NCI-H82 treated with DMSO at 0.1 percent for 48 hours (cell line): ENCODE data around the gene IL31RA.

ENCODE experiments used
- DNase-seq: peaks from one replicate; lab custom pipeline; 2025; ENCODE audit not compliant: unreplicated experiment; lab: John Stamatoyannopoulos, UW

IL31RA gene

GRCh38 chr5:55900068-55900467, 48.9 kb downstream of the IL31RA start:
- no peak for DNase-seq

GRCh38 chr5:55900776-55901175, 49.6 kb downstream of the IL31RA start:
- DNase-seq: no peak

DNA sequence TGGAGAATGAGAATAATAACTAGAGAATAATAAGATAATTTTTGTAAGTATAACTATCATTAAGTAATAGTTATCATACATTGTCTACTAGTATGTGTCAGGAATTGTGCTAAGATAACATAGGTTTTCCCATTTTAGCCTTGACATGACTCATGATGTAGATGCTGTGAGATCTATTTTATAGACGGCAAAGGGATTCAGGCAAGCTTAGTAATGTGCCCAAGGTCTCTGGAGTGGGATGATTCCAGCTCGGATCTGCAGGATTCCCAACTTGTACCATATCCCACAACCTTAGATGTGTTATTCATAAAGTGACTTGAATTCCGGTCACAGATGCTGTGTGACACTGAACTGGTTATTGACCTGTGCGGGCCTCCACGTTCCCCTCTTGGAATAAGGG, 51.5 kb downstream of the IL31RA start:
- DNase-seq: no peak

DNA sequence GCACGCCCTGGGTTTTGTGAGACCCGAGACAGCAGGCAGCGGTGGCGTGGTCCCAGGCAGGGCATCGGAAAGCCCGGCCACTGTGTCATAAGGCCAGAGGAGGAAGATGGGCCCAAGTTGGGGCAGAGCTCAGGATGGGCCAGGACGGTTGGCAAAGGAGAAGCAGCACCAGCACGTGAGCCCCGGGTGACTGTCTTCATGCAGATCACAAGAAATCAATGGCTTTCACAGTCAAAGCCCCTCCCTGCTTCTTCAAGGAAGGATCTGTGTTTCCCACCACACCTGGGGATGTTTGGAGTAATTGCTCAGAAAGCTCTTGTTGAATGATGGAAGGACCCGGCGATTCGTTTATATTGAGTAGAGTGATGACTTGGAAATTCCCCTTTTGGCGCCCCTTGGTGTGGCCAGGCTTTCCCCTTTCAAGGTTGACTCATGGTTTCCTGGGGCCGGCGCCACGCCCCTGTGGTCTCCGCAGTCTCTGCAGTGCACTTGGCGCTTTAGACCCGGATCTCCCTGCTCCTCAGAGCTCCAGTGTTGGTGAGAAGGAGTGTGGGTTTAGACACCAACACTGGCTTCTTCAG, 52.1 kb downstream of the IL31RA start:
- DNase-seq: no peak

GRCh38 chr5:55904152-55904551, 53.0 kb downstream of the IL31RA start:
- no peak for DNase-seq

DNA sequence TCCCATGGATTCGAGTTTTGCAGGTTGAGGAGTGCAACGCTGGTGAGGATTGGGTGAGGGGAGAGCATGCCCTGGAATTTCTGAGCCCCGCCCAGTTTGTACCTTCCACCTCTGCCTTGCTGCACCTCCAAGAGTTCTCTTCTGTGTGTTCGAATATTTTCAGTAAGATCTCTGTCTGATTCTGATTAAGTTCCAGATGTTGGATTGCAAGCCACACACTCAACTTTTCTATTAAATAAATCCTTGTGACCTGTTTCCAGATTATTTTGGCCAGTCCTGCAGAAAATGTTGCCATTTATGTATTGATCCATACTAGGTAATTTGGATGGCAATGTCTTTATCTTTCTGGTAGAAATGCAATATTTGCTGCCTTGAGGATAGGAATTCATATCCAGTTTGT, 54.1 kb downstream of the IL31RA start:
- no peak for DNase-seq

- DNase-seq: no peak
Measured at GRCh38 chr5:55907927-55908326, 56.8 kb downstream of the IL31RA start.

DNA sequence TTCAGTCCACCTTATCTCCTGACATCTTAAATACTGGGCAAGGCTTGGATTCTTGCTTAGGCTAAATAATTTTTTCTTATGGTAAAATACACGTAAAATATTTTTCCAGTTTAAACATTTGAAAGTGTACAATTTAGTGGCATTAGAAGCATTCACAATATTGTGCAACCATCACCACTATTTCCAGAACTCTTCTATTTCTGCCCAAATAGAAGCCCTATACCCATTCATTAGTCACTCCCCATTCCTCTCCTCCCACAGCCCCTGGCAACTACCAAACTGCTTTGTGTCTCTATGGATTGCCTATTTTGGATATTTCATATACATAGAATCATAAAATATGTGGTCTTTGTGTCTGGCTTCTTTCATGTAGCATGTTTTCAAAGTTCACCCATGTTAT, 57.6 kb downstream of the IL31RA start:
- no peak for DNase-seq

DNA sequence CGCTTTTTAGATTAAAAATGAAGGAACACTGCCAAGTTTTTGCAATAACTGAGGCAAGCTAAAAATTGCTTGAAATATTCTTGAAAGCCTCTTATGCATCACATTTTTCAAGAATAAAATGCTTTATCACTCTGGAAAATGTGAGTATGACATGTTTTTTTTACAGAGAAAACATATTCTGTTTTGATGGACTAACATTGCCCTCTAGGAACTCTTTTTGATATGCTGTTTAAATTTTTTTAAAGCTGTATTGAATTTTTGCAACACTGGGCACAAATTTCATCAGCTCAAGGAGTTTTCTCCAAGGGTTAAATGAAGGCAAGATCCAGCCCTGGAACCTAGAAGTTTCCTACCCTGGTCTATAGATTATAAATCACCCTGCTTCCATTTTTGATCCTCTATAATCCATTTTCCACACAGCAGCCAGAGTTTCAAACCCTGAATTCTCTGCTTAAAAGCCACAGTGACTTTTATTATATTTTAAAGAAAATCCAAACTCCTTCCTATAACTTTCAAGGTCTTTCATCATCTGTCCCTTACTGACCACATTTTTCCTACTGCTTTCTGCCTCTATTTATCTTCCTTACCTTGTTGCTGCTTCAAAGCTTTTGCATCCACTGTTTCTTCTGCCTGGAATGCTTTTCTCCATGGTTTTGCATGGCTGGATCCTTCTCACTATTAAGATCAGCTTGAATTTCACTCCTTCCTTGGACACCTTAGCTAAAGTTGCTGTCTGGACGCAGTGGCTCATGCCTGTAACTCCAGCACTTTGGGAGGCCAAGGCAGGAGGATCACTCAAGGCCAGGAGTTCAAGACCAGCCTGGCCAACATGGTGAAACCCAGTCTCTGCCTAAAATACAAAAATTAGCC, 60.9 kb downstream of the IL31RA start:
- DNase-seq: no peak

DNA sequence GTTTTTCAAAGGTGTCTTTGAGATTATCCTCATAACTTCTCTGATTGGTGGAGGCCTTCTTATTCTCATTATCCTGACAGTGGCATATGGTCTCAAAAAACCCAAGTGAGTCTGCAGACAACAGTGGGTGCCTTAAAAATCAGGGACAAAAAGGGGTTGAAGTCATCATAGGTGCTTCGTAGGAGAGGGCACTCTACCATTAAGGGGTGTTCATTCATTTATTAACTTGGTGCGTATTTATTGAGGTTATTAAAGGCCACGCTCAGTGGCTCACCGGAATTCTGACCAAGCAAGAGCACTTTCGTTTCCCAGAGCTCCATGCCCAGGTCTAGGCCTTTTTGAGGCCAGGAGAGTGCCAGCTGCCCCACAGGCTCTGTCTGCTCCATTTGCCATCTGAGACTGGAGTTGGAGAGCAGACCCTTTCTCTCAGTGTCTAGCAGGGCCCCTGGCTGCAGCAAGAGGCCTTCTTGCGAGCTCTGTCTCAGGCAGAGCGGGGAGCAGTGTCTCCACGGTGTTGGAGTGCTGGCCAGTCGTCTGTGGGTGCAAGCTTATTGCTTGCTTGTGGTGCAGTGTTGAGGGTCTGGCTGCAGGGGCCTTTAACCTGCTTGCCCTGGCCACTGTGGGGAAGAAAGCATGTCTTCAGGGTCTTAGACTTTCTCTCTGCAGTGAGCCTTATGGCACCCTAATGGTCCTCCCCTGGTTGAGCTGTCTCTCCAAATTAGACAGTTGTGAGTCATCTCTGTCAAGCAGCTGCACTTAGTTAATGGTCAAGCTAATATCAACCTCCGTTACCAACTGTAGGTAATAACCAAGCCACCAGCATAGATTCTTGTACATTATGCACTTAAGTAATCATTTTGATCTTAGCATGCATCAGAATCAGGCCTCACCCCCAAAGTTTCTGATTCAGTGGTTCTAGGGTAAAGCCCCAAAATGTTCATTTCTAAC, 62.6 kb downstream of the IL31RA start:
- no peak for DNase-seq

DNA sequence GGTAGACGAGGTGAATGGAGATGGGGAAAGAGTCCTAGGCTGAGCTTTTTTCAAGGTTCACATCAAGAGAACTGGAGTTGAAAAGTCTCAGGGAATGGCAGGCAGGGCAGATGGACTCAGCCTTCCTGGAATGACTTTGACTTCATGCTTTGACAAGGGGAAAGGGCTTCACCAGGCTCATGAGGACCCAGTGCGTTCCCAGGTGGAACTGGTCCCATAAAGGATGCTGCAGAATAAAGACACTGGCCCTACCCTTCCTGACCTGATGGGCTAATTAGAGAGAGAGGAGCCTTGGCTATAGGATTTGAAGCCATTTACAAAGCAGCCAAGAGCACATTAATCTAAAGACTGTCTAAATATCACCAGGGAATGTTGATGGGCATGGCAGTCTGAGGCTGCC, 63.8 kb downstream of the IL31RA start:
- no peak for DNase-seq

- no peak for DNase-seq
Measured at GRCh38 chr5:55915783-55916182, 64.6 kb downstream of the IL31RA start.

DNA sequence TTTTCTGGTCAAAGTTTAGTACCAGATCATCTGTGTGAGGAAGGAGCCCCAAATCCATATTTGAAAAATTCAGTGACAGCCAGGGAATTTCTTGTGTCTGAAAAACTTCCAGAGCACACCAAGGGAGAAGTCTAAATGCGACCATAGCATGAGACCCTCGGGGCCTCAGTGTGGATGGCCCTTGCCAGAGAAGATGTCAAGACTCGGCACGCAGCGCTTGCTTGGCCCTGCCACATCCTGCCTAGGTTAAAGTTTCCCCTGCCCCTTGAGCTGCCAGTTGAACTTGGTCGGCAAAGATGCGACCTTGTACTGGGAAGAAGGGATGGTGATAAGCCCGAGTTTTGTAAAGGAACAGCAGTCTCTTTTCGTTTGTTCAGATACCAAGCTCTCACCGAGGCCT, 65.8 kb downstream of the IL31RA start:
- DNase-seq: no peak

GRCh38 chr5:55917402-55918086, 66.4 kb downstream of the IL31RA start:
- no peak for DNase-seq

GRCh38 chr5:55918087-55919035, 67.2 kb downstream of the IL31RA start:
- no peak for DNase-seq

DNA sequence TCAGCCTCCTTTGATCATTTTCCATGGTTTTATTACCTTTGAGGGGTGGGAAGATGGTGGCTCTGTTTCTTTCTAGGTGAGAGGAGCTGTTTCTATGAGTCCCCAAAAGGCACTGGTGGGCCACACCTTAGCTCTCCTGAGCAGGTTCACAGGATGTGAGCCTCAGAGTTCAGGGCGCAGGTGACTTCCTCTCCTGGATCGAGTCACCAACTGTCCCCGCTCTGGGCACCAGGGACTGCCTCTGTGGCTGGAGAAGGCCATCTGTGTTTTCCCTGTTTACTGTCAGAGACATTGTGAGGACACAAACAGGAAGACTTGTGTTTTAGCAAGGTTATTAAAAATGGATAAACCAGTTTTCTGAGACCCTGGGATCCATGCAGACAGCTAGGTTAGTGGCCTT, 68.5 kb downstream of the IL31RA start:
- no peak for DNase-seq

DNA sequence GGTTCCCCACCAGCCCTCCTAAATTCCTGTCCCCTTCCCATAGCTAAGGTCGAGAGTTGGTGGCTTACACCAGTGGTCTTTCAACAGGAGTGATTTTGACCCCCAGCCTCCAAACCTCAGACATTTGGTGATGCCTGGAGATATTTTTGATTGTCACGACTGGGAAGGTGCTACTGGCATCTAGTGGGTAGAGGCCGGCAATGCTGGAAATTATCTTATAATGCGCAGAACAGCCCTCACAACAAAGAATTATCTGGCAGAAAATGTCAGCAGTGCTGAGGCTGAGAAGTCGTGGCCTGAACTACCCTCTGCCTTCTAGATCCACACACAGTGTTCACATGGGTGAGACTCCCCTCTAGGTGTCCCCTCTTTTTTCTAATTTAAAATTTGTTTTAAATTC, 69.6 kb downstream of the IL31RA start:
- DNase-seq: no peak

GRCh38 chr5:55921617-55922016, 70.5 kb downstream of the IL31RA start:
- DNase-seq: no peak

GRCh38 chr5:55923177-55923771, 72.1 kb downstream of the IL31RA start:
- DNase-seq: no peak
